ENCODE measurements around the gene KLK5.

The KLK5 gene

DNA sequence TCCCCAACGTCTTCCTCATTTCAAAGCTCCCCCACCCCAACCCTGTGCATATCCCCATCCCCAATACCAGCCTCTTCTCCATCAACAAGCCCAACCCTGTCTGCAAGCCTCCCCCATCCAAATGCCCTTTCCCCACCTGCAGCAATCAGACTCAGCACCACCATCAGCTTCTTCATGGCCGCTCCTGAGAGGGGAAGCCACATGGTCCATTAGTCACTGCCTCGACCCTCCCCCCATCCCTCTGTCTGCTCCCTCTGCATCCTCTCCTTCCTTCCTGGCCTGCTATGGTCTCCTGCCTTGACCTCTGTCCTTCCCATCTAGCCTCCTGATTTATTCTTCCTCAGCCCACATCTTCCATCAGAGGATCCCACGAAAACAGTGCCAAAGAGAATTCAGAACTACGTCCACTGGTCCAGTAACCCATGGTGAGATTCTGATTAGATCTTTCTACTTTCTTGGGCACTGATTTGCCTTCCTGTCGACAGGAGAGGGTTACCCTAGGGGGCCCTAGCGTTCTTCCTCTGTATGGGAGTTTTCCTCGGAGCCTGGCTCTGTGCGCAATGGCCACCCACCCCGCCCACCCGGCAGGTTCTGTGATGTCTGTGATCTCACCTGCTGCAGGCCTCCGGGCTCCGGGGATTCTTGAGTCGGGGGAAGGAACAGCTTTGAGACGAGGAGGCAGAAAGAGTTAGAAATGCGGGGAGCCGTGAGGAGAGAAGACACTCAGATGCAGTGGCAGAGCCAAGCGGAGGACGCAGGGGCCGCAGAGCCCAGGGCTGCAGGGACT lies 15.3 kb upstream of the KLK5 start:
- Histone ChIP-seq H3K4me1 (ENCODE audit: control insufficient read depth, low read depth, low read length) (no peaks in the 10 kb centered on the region), H3K36me3 (ENCODE audit: control insufficient read depth, low read depth, low read length) (no peaks in the 10 kb centered on the region), H3K9me3 (ENCODE audit: control insufficient read depth, low read depth, low read length) (no peaks in the 10 kb centered on the region), H3K27ac (ENCODE audit: low read length) (no peak overlapping the region), H3K9ac (ENCODE audit: low read length) (no peak overlapping the region), H3K27me3 (ENCODE audit: control insufficient read depth, insufficient read depth, low read length) (no peaks in the 10 kb centered on the region), H3K4me3 (ENCODE audit: low read length) (no peak overlapping the region)

DNA sequence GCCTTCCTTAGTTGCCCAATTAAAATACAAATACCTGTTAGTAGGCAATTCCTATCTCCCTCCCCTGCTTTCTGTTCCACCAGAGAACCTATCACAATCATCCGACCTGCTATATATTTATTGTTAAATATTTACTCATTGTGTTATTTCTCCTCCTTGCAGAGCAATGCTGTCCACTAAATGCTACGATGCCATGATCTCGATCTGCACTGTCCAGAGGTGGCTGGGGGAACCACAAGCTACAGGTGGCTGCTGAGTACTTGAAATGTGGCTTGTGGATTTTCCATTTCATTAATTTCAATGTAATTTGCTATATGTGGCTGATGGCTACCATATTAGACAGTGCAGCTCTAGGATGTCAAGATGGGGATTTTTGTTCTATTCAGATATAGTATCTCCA lies 11.4 kb upstream of the KLK5 start:
- H3K9me3 ChIP-seq (ENCODE audit: control insufficient read depth, low read depth, low read length): no peaks in the 10 kb centered on the region
- H3K36me3 ChIP-seq (ENCODE audit: control insufficient read depth, low read depth, low read length): no peaks in the 10 kb centered on the region
- no peak overlapping the region for H3K4me3 ChIP-seq (ENCODE audit: low read length)

DNA sequence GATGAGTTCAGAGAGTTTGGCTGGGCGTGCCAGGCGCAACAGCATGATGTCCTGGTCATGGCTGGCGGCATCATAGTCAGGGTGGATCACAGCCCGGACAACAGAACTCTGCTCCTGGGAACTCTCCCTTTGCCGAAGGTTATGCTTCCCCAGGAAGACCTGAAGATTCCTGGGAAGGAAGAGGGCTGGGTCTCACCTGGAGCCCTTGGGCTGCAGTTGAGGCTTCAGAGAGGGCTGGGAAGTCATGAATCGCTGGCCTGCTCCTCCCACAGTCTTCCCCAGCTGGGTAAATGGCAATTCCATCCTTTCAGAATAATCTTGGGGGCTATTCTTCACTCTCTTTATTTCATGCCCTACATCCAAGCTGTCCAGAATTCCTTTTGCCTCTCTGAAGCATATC lies 10.5 kb upstream of the KLK5 start:
- Histone ChIP-seq H3K9ac (ENCODE audit: low read length) (no peak overlapping the region), H3K9me3 (ENCODE audit: control insufficient read depth, low read depth, low read length) (no peaks in the 10 kb centered on the region), H3K27me3 (ENCODE audit: control insufficient read depth, insufficient read depth, low read length) (no peaks in the 10 kb centered on the region), H3K4me3 (ENCODE audit: low read length) (no peak overlapping the region), H3K27ac (ENCODE audit: low read length) (no peak overlapping the region), H3K36me3 (ENCODE audit: control insufficient read depth, low read depth, low read length) (no peaks in the 10 kb centered on the region), H3K4me1 (ENCODE audit: control insufficient read depth, low read depth, low read length) (no peaks in the 10 kb centered on the region)

More for the DNA sequence above, 11.4 kb upstream of the KLK5 start:
- H3K27ac ChIP-seq (ENCODE audit: low read length): no peak overlapping the region
- H3K9ac ChIP-seq (ENCODE audit: low read length): no peak overlapping the region
- H3K27me3 ChIP-seq (ENCODE audit: control insufficient read depth, insufficient read depth, low read length): no peaks in the 10 kb centered on the region
- H3K4me1 ChIP-seq (ENCODE audit: control insufficient read depth, low read depth, low read length): no peaks in the 10 kb centered on the region

DNA sequence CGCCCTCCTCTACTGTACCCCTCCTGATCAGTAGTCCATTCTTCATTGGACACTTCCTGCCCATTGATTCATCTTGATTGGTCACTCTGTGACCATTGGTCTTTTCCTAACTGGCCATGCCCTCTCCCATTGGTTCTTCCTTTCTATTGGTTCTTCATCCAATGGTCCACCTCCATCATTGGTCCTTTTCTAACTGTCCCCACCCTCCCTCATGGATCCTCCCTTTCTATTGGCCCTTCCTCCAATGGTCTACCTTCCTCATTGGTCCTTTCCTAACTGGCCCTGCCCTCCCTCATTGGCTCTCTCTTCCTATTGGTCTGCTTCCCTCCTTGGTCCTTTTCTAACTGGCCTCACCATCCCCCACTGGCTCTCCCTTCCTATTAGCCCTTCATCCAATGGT lies 9.4 kb upstream of the KLK5 start:
- Histone ChIP-seq H3K4me1 (ENCODE audit: control insufficient read depth, low read depth, low read length) (no peaks in the 10 kb centered on the region), H3K9ac (ENCODE audit: low read length) (no peak overlapping the region), H3K4me3 (ENCODE audit: low read length) (no peak overlapping the region), H3K9me3 (ENCODE audit: control insufficient read depth, low read depth, low read length) (no peaks in the 10 kb centered on the region), H3K27me3 (ENCODE audit: control insufficient read depth, insufficient read depth, low read length) (no peaks in the 10 kb centered on the region), H3K36me3 (ENCODE audit: control insufficient read depth, low read depth, low read length) (no peaks in the 10 kb centered on the region), H3K27ac (ENCODE audit: low read length) (no peak overlapping the region)

DNA sequence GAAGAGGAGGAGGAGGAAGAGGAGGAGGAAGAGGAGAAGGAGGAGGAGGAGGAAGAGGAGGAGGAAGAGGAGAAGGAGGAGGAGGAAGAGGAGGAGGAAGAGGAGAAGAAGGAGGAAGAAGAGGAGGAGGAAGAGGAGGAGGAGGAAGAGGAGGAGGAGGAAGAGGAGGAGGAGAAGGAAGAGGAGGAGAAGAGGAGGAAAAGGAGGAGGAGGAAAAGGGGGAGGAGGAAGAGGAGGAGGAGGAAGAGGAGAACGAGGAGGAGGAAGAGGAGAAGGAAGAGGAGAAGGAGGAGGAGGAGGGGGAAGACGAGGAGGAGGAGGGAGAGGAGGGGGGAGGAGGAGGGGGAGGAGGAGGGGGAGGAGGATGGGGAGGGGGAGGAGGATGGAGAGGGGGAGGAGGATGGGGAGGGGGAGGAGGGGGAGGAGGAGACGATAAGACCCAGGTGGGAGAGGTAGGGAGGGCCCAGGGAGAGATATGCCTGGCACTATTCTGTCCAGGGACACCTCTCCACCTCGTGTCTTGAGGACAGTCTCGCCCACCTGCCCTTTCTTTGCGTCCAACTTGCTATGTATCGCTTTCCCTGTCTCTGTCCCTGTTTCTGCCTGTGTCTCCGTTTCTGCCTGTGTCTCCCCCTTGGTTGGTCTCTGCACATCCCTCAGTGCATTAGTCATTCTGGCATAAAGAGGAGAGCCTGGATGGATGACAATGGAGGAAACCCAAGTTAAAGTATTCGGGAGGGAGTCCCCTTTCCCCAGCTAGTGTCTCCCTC lies 7.1 kb upstream of the KLK5 start:
- Histone ChIP-seq H3K27ac (ENCODE audit: low read length) (no peak overlapping the region), H3K9ac (ENCODE audit: low read length) (no peak overlapping the region), H3K4me3 (ENCODE audit: low read length) (no peak overlapping the region)

DNA sequence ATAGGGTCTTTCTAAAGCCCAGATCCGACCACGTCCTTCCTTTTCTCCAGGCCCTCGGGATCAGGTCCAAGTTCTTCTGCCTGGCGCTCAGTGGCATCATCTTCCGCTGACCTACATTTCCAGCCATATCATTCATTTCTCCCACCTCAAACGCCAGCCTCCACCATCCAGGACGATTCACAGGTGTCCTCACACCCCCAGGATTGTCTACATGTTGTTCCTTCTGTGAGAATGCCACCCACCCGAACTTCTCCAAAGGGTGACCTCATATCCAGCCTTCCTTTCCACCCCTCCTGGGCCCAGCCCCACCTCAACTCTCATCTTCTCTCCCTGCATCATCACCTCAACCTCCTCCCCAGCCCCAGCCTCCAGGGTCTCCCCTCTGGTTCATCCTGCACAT lies 4.7 kb upstream of the KLK5 start:
- Histone ChIP-seq H3K9me3 (ENCODE audit: control insufficient read depth, low read depth, low read length) (no peaks in the 10 kb centered on the region), H3K27me3 (ENCODE audit: control insufficient read depth, insufficient read depth, low read length) (no peaks in the 10 kb centered on the region), H3K36me3 (ENCODE audit: control insufficient read depth, low read depth, low read length) (no peaks in the 10 kb centered on the region), H3K4me1 (ENCODE audit: control insufficient read depth, low read depth, low read length) (no peaks in the 10 kb centered on the region), H3K27ac (ENCODE audit: low read length) (no peak overlapping the region), H3K4me3 (ENCODE audit: low read length) (no peak overlapping the region), H3K9ac (ENCODE audit: low read length) (no peak overlapping the region)

More for the DNA sequence above, 7.1 kb upstream of the KLK5 start:
- no peaks in the 10 kb centered on the region for H3K4me1 ChIP-seq (ENCODE audit: control insufficient read depth, low read depth, low read length)
- no peaks in the 10 kb centered on the region for H3K27me3 ChIP-seq (ENCODE audit: control insufficient read depth, insufficient read depth, low read length)
- H3K36me3 ChIP-seq (ENCODE audit: control insufficient read depth, low read depth, low read length): no peaks in the 10 kb centered on the region
- no peaks in the 10 kb centered on the region for H3K9me3 ChIP-seq (ENCODE audit: control insufficient read depth, low read depth, low read length)

DNA sequence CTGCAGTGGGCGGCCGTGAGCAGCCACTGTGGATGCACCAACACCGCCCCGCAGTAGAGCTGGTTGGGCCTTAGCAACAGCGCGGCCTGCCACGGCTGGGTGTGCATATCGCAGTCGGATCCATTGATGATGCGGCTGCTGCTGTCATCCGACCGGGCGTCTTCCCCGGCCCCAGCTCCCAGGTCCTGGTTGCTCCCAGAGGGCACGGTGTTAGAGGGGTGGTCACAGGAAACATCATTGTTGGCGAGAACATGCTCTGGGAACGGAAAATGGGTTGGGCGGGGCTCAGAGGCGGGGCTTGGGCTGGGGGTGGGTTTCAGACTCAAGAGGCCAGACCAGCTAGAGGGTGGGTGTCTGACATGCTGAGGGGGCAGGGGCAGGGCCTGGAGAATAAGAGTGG lies 3.0 kb downstream of the KLK5 start:
- Histone ChIP-seq H3K36me3 (ENCODE audit: control insufficient read depth, low read depth, low read length) (no peaks in the 10 kb centered on the region), H3K27ac (ENCODE audit: low read length) (no peak overlapping the region), H3K9ac (ENCODE audit: low read length) (no peak overlapping the region), H3K4me3 (ENCODE audit: low read length) (no peak overlapping the region), H3K9me3 (ENCODE audit: control insufficient read depth, low read depth, low read length) (no peaks in the 10 kb centered on the region), H3K27me3 (ENCODE audit: control insufficient read depth, insufficient read depth, low read length) (no peaks in the 10 kb centered on the region), H3K4me1 (ENCODE audit: control insufficient read depth, low read depth, low read length) (no peaks in the 10 kb centered on the region)

DNA sequence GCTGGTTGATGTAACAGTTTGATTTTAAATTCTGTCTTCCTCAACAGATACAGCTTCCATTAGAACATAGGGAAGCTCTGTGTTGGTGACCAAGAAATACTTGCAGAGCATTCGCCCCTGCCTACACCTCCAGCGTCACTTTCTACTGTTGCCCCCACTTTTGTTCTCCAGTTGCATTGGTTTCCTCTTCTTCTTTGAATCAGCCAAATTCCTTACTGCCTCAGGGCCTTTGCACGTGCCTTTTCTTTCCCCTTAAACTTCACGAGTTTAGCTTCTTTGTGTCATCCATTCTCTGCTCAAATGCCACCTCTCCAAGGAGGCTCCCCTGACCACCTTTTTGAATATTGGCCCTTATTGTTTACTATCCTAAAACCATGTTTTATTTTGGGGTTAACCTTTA lies 5.7 kb downstream of the KLK5 start:
- H3K4me1 ChIP-seq (ENCODE audit: control insufficient read depth, low read depth, low read length): no peaks in the 10 kb centered on the region
- H3K27me3 ChIP-seq (ENCODE audit: control insufficient read depth, insufficient read depth, low read length): no peaks in the 10 kb centered on the region
- no peaks in the 10 kb centered on the region for H3K9me3 ChIP-seq (ENCODE audit: control insufficient read depth, low read depth, low read length)
- H3K9ac ChIP-seq (ENCODE audit: low read length): no peak overlapping the region
- no peaks in the 10 kb centered on the region for H3K36me3 ChIP-seq (ENCODE audit: control insufficient read depth, low read depth, low read length)
- H3K4me3 ChIP-seq (ENCODE audit: low read length): no peak overlapping the region
- H3K27ac ChIP-seq (ENCODE audit: low read length): no peak overlapping the region

DNA sequence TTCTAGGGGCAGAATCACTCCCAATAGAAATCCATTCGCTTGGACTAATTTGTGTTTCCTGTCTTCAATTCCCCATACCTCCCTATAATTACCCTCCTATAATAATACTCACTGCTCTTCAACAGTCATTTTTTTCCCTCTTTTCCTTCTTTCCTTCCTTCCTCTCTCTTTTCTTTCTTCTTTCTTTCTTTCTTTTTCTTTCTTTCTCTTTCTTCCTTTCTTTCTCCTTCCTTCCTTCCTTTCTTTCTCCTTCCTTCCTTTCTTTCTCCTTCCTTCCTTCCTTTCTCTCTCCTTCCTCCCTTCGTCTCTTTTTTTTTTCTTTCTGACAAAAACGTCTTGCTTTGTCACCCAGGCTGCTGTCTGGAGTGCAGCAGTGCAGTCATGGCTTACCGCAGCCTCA lies 8.0 kb downstream of the KLK5 start:
- Histone ChIP-seq H3K9ac (ENCODE audit: low read length) (no peak overlapping the region), H3K27me3 (ENCODE audit: control insufficient read depth, insufficient read depth, low read length) (no peaks in the 10 kb centered on the region), H3K27ac (ENCODE audit: low read length) (no peak overlapping the region), H3K9me3 (ENCODE audit: control insufficient read depth, low read depth, low read length) (no peaks in the 10 kb centered on the region), H3K4me1 (ENCODE audit: control insufficient read depth, low read depth, low read length) (no peaks in the 10 kb centered on the region), H3K36me3 (ENCODE audit: control insufficient read depth, low read depth, low read length) (no peaks in the 10 kb centered on the region), H3K4me3 (ENCODE audit: low read length) (no peak overlapping the region)

DNA sequence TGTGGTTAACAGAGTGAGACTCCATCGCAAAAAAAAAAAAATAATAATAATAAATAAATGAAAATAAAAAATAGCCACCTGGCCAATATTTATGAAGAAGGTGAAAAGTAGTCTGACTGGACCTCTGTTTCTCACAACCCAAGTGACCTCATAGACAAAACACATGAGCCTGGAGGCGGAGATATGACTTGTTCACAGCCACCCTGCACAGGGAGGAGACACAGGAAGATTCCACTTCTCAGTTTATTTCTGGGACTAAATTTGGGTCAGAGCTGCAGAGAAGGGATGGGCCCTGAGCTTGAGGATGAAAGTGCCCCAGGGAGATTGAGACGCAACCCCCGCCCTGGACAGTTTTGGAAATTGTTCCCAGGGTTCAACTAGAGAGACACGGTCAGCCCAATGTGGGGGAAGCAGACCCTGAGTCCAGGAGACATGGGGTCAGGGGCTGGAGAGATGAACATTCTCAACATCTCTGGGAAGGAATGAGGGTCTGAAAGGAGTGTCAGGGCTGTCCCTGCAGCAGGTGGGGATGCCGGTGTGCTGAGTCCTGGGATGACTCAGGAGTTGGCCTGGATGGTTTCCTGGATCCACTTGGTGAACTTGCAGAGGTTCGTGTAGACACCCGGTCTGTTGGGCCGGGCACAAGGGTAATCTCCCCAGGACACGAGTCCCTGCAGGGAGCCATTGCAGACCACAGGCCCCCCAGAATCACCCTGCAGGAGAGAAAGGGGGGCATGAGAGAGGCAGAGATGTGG lies 9.6 kb downstream of the KLK5 start:
- no peak overlapping the region for H3K27ac ChIP-seq (ENCODE audit: low read length)
- no peak overlapping the region for H3K9ac ChIP-seq (ENCODE audit: low read length)
- H3K27me3 ChIP-seq (ENCODE audit: control insufficient read depth, insufficient read depth, low read length): no peaks in the 10 kb centered on the region
- no peaks in the 10 kb centered on the region for H3K4me1 ChIP-seq (ENCODE audit: control insufficient read depth, low read depth, low read length)
- no peaks in the 10 kb centered on the region for H3K36me3 ChIP-seq (ENCODE audit: control insufficient read depth, low read depth, low read length)
- H3K4me3 ChIP-seq (ENCODE audit: low read length): no peak overlapping the region
- no peaks in the 10 kb centered on the region for H3K9me3 ChIP-seq (ENCODE audit: control insufficient read depth, low read depth, low read length)

DNA sequence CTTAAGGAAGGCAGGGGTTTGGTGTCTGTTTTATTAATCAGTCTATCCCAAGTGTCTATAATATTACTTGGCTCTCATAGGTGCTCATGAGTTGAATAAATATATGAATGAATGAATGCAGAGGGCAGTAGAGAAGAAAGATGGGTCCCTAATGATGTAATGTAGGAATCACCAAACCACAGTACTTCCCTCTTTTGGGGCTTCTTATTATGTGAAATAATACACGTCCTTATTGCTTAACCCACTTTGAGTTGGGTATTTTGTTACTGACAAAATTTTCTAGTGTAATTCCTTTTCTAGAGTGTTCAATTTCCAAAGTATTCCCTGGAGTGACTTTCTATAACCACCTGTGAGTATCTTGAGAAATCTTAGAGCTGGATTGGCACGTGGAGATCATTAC lies 13.2 kb downstream of the KLK5 start:
- H3K27ac ChIP-seq (ENCODE audit: low read length): no peak overlapping the region
- H3K4me1 ChIP-seq (ENCODE audit: control insufficient read depth, low read depth, low read length): no peaks in the 10 kb centered on the region
- H3K27me3 ChIP-seq (ENCODE audit: control insufficient read depth, insufficient read depth, low read length): no peaks in the 10 kb centered on the region
- no peaks in the 10 kb centered on the region for H3K9me3 ChIP-seq (ENCODE audit: control insufficient read depth, low read depth, low read length)
- H3K4me3 ChIP-seq (ENCODE audit: low read length): no peak overlapping the region
- no peak overlapping the region for H3K9ac ChIP-seq (ENCODE audit: low read length)
- H3K36me3 ChIP-seq (ENCODE audit: control insufficient read depth, low read depth, low read length): no peaks in the 10 kb centered on the region

Data from iPS-18a (cell line).